T-helper 2 cell (primary cell): ENCODE data around the gene FEM1B.

Experiments
- DNase-seq, 5 experiments: peaks; one replicate each; pipeline versions ENCODE4 v3.0.0 to v3.0.0-alpha.2; 2012 to 2022

Gene FEM1B

GRCh38 chr15:68326711-68327354, 49.3 kb downstream of the FEM1B start:
- DNase-seq, result peak in 1 of 5 experiments; percentile 21

GRCh38 chr15:68328443-68328842, 50.9 kb downstream of the FEM1B start:
- DNase-seq, result peak in 1 of 5 experiments; percentile 39

GRCh38 chr15:68328964-68329363, 51.4 kb downstream of the FEM1B start:
- no peak for DNase-seq

DNA sequence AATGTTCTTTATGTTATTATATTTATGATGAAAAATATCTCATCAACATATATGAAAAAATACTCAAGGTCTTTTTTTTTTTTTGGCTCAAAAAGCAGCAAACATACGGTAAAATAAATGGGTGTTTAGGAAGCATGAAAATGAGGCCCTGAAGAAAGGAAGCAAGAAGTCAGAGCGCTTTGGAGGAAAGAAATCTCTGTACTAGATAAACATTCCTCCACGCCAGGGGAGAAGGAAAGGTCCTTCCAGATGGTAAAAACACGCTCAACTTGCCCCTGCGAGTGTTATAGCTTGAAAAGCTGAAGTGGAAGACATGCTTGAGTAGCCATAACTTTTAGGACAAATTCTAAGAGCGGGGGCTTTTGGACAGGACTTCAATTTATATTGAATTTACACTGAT, 52.9 kb downstream of the FEM1B start:
- no peak for DNase-seq

DNA sequence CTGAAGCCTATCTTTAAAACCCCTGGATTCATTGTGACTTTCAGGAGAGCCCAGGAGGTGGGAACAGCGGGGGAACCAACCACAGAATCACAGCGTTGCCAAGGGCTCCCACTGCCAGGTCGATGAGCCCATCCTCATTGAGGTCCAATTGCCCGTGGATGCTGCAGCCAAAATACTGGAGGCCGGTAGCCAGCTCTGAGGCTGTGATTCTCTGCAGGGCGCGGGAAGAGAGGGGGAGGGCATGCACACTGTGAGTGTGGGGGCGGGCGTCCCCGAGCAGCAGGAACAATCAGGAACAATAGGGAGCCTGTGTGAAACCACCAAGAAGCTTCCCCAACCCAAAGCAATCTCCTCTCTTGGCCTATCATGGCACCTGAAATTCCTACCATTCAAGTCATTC, 53.4 kb downstream of the FEM1B start:
- no peak for DNase-seq

- no peak for DNase-seq
Measured at GRCh38 chr15:68332266-68332665, 54.7 kb downstream of the FEM1B start.

GRCh38 chr15:68333775-68334470, 56.4 kb downstream of the FEM1B start:
- DNase-seq, result no peak

DNA sequence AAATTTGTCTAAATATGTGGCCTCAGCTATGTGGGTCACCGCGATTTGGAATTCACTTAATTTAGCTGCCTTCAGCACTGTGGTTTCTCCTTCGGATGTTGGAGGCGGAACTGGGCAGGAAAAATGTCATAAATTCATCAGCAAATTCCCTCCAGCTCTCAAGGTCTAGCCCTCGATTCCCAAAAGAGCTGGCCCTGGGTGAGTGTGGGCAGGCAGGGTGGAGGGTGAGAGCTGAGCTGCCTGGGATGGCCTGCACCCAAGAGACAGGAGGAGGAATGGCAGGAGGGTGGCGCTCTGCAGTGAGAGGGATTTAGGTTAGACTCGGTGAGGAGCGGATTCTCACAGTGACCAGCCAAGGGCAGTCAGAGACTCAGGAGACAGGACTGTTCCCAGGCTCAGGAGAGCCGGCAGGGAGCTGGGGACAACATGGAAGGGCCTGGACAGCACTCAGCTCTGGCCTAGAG, 57.1 kb downstream of the FEM1B start:
- DNase-seq, result no peak

DNA sequence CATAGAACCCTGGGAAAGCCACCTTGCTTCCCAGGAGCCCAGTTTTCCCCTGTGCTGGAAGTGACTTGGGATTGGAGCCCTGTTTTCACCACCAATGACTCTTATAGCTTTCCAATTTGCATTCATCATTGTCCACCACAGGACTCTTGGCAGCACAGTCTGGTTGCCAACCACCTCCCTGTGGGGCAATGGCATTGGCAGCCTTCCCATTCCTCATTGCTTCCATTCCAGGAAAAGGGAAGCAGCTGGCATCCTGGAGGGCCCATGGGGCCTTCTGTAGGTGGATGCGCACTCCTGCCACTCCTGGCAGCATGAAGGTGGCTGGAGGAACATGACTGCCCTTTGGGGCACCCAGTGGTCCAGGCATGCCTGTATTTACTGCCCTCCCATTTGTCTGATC, 57.7 kb downstream of the FEM1B start:
- DNase-seq, result no peak

DNA sequence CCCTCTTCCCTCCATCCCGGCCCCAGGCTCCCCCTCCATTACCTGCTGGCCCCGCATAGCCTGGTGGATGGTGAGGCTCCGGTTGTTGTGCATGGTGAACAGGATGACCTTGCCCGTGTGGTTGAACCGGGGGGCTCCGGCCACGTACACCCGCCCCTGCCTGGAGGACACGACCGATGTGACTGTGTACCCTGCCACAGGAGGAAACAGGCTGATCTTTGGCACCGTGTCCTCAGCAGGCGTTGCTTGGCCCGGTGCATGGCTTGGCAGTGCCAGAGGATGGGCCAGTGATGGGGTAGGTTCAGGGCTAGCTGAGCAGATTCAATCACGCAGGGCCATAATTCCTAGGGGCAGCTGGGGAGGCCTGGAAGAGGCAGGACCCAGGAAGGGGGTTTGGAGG, 58.1 kb downstream of the FEM1B start:
- DNase-seq, result no peak

DNA sequence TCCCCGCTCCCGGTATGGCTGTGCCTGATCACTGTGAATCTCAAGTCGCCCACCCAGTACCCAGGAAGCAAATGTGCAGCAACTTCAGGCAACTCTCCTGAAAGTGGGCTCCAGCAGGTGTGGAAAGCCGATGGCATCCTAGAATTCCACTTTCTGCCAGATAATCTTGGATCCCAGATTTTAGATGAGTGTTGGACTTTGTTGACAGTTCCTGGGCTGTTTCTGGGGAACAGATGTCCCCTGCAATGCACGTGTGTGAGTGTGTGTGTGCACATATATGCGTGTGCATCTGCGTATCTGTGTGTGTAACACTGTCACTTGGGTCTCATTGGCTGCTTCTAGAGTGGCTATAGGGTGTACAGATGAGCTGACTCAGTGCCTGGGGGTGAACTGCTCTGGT, 59.0 kb downstream of the FEM1B start:
- no peak for DNase-seq

DNA sequence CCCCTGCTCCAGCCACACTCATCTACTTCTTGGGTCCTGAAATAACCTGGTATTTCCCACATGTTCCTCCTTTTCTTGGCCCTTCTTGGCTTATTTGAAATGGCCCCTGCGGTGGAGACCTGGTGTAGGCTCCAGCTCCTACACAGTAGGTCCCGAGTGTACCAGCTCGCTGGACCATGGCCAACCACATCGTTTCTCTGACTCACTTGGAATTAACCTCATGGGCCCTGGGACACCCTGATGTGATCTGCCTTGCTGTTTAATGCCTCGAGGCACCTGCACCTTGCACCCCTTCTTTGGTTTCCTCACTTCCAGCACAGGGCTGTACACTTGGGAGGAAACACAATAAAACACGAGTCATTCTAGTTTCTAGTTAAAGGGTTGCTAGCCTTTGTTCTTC, 60.3 kb downstream of the FEM1B start:
- no peak for DNase-seq

DNA sequence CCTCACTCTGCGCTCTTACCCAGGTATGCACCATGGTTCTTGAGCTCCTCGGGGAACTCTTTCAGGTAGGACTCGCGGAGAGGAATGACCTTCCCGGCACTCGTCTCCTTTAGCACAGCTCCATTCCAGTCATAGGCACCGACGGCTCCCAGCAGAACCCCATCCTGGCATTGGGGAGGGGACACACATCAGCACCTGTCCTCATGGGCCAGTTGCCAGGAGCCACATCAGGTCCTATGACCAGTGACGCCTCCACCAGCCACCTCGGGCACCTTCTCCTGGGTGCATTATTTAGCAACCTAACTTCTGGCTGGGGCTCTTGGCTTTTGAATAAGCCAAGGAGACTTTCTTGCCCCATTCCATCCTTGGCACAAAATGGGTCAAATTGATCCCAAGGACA, 61.9 kb downstream of the FEM1B start:
- DNase-seq, result no peak

DNA sequence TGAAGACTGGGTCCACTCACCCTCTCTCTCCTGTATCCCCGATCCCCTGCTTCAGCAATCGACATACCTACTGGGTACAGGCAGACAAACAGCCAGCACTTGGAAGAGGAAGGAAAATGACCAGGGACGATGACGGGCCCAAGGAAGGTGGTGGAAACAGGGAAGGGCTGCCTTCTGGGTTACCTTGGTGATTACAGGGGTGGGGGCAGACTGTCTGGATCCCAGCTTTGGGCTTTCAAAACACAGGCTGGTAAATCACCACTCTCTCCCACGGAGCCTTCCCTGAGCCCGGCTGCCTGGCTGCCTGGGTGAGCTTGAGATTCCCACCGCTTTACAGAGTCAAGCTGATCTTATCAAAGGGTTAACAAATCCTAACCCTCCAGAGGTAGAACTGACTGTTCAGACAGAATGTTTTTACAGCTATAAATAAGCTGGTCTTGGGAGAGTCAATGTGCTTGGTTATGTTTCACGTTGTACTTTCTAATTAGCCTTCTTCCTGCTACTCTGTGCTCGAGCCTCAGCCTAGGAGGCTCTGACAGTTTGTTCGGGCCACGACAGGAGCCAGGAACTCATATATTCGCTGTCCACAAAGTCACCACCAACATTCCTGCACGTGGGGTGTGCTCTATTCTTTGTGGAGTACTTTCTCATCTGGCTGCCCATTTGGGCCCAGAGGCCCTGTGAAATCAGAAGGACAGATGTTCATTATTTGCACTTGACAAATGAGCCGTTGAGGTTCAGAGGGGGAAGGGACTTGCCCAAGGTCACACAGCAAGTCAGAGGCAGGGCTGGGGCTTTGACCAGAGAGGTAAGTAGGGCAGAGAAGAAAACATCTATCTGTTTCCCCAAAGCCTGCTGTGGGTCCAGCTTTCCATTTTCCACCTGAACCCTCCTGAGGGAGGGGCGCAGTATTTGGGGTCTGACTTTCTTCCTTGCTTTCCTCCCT, 63.5 kb downstream of the FEM1B start:
- no peak for DNase-seq

DNA sequence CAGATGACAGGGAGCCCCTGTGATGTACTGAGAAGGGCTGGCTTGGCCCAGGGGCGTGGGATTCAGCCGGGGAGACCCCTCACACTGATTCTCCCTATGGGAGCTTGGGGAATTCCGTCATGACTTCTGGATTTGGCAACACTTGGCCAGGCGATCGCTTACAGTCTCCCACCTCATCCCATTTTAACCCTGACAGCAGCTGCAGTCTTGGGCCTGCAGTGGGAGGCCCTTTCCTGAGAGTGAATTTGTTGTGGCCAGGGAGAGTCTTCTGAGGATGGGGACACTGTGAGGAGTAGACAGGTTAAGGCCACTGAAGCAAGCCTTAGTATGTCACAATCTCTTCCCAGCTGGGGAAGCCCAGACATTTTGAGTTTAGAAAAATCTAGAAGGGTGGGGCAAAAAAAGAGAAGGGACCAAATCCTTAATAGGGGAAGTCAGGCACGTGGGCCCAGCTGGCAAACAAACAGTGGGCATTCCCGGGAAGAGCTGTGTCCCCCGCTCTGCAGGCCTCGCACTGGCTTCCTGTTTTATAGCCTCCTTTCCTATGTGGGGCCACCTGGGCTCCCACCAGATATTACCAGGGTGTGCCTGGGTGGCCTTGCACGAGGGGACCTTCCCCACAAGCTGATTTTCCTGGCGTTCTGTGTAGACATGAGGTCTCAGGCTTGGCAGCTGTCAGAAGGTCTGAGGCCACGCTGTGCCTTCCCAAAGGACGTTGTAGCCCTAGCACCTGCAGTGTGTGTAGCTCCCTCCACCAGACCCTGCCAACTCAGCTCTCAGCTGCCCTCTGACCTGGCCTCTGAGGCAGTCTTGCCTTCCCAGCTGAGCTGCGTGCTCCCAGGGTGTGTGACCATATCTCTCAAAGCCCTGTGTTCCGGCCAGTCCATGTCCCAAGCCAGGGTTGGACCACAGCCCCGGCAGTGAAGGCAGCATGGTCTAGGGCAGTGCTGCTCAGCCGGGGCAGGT, 64.5 kb downstream of the FEM1B start:
- no peak for DNase-seq

DNA sequence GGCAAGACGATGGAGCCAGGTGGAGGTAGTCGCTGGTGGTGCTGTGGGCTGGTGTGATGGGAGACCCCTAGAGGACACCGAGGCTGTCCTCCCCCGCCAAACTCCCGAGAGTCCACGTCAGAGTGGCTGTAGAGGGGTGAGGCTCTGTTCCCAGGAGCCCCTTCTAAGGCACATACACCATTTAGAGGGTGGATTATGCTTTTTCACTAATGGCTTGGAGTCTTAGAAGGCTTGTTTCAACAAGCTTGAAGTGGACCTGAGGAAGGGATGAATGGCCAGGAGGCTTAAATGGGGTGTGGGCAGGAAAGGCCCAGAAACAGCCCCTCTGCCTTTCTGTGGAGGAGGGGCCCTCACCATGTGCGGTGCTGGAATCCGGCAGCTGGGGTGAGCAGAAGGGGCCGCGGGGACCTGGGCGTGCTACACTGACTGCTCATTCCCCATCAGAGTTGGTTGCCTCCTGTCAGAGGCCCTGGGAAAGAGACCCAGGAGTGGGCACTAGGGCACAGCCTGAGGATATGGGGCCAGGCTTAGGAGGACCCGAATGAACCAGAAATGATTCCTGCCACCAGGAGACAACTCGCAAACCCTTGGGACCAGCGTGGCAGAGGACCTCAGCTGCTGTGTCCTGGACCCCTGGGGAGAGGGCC, 66.2 kb downstream of the FEM1B start:
- no peak for DNase-seq

- no peak for DNase-seq
Measured at GRCh38 chr15:68344600-68344999, 67.1 kb downstream of the FEM1B start.
